K562 (cell line): ENCODE results near the gene TRMT44.

Source experiments
- ATF3 ChIP-seq, 2 experiments: fragments of 450-650 bp in 1 of 2; sonication (generic) in 1 of 2; formaldehyde crosslinking in 1 of 2; IDR thresholded peaks in 1 of 2; conservative IDR thresholded peaks in 1 of 2; 2 replicates each; pipeline versions ENCODE4 v1.6.1 to v1.8.1; 2016 to 2023; ENCODE audit warnings: mild to moderate bottlenecking in 2 of 2, moderate library complexity in 2 of 2, inconsistent platforms in 1 of 2, missing genetic modification reagents in 1 of 2
- CBX1 ChIP-seq: sonication (generic); IDR thresholded peaks from 2 replicates; pipeline ENCODE4 v1.6.1; 2016; ENCODE audit warnings: antibody characterized with exemption, low read depth, mild to moderate bottlenecking
- CTCF ChIP-seq, 3 experiments: IDR thresholded peaks in 2 of 3; conservative IDR thresholded peaks in 1 of 3; 2 replicates each; pipeline ENCODE4 v1.5.1; 2011 to 2012; ENCODE audit warnings: low read length in 3 of 3, mild to moderate bottlenecking in 3 of 3, control low read depth in 2 of 3, improper control_type of control experiment in 1 of 3, inconsistent platforms in 1 of 3, low read depth in 1 of 3, mixed read lengths in 1 of 3, moderate library complexity in 1 of 3; ENCODE audit not compliant: insufficient read depth in 2 of 3
- DNMT1 ChIP-seq: fragments of 450-650 bp; IDR thresholded peaks from 2 replicates; pipeline ENCODE4 v1.6.1; 2016; ENCODE audit warnings: antibody characterized with exemption, mild to moderate bottlenecking
- DPF2 ChIP-seq: fragments of 450-650 bp; IDR thresholded peaks from 2 replicates; pipeline ENCODE4 v1.6.1; 2016
- FOXA3 ChIP-seq, 2 experiments: fragments of 450-650 bp in 1 of 2; sonication (generic) in 1 of 2; formaldehyde crosslinking; IDR thresholded peaks in 1 of 2; conservative IDR thresholded peaks in 1 of 2; 2 replicates each; pipeline versions ENCODE4 v1.4.0 to v1.8.0; 2020 to 2022; ENCODE audit warnings: mild to moderate bottlenecking in 2 of 2, missing genetic modification reagents in 1 of 2
- GTF3C2 ChIP-seq: IDR thresholded peaks from 3 replicates; pipeline ENCODE4 v1.6.1; 2011; ENCODE audit warnings: borderline replicate concordance, mild to moderate bottlenecking, moderate library complexity; ENCODE audit not compliant: insufficient read length; ENCODE audit errors: extremely low read depth
- HNRNPH1 ChIP-seq: fragments of 200-400 bp; formaldehyde crosslinking; optimal IDR thresholded peaks from 2 replicates; pipeline ENCODE3; 2017; ENCODE audit warnings: low read depth, mild to moderate bottlenecking, low read length, moderate library complexity
- MLLT1 ChIP-seq, 2 experiments: fragments of 450-650 bp; IDR thresholded peaks; 2 replicates each; pipeline ENCODE4 v1.6.1; 2016
- SIN3A ChIP-seq, 2 experiments: fragments of 150-350 bp in 1 of 2; IDR thresholded peaks; 2 replicates each; pipeline ENCODE4 v1.6.1; 2011 to 2016; ENCODE audit warnings: borderline replicate concordance in 2 of 2, low read depth in 2 of 2, low read length in 2 of 2, mild to moderate bottlenecking in 2 of 2, moderate library complexity in 2 of 2; ENCODE audit not compliant: control insufficient read depth in 1 of 2
- STAT6 ChIP-seq: sonication (generic); formaldehyde crosslinking; IDR thresholded peaks from 2 replicates; pipeline ENCODE4 v1.8.1; 2023; ENCODE audit warnings: mild to moderate bottlenecking, missing genetic modification reagents

GRCh38 chr4:8470451-8471024, 30.0 kb downstream of the TRMT44 start:
- TF ChIP-seq HNRNPH1 (no peak), GTF3C2 (no peak), MLLT1 (IDR thresholded peaks at IDR 0.05) (no peak), SIN3A (IDR thresholded peaks at IDR 0.05; ENCODE audit: borderline replicate concordance in 2 of 2, control insufficient read depth in 1 of 2, low read depth in 2 of 2, low read length in 2 of 2) (no peak), DNMT1 (no peak), ATF3 (IDR thresholded peaks at IDR 0.05) (no peak), ATF3 (CRISPR knock-in tag; conservative IDR thresholded peaks at IDR 0.05) (no peak), STAT6 (CRISPR knock-in tag) (no peak), CBX1 (no peak), FOXA3 (CRISPR knock-in tag; conservative IDR thresholded peaks at IDR 0.05 in 1 of 2, IDR thresholded peaks at IDR 0.05 in 1 of 2) (no peak), DPF2 (no peak), CTCF (IDR thresholded peaks at IDR 0.05 in 2 of 3, conservative IDR thresholded peaks at IDR 0.05 in 1 of 3; ENCODE audit: insufficient read depth in 2 of 3, low read depth in 1 of 3, low read length in 3 of 3) (no peak)
